Cardiac septum (tissue), 1 donor: ENCODE results near the gene MORF4L2. TPM values are rescaled to one million over a fixed set of nuclear protein-coding genes. Genes with fewer than 3 reads are reported as not detected.

Source experiments
- DNase-seq: peaks from one replicate; pipeline ENCODE4 v3.0.0-alpha.2; 2020; ENCODE audit warnings: low spot score
- intact Hi-C: fragments of 100-400 bp; cut with DNase I; formaldehyde crosslinking; loops from one replicate; pipeline ENCODE4 v1.14.0; 2022
- long read RNA-seq: library from polyadenylated mRNA; unstranded; transcript quantifications from one replicate; pipeline ENCODE4 v2.0.0, GENCODE V29; 2021
- total RNA-seq: library from RNA; stranded (reverse); fragmentation: NEBNext Ultra II Directional; extraction: Animal tissue kit (Norgen Biotek cat#: 25700); gene quantifications from one replicate; pipeline ENCODE4 v1.2.1, GENCODE V29; 2021
- donor health status: DM: no; HTN: no; CAD: no.

Gene MORF4L2, protein sequence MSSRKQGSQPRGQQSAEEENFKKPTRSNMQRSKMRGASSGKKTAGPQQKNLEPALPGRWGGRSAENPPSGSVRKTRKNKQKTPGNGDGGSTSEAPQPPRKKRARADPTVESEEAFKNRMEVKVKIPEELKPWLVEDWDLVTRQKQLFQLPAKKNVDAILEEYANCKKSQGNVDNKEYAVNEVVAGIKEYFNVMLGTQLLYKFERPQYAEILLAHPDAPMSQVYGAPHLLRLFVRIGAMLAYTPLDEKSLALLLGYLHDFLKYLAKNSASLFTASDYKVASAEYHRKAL
- 171 TPM for total RNA-seq
- long read RNA-seq, transcript MORF4L2-215 (4 exons, 451 nt), result major isoform, 27 of 123 reads
- long read RNA-seq, transcript MORF4L2-201 (4 exons, 1,824 nt), result minor isoform, 19 of 123 reads
- long read RNA-seq, transcript MORF4L2-203 (4 exons, 1,983 nt), result minor isoform, 12 of 123 reads
- long read RNA-seq, transcript MORF4L2-214 (3 exons, 582 nt), result minor isoform, 11 of 123 reads
- long read RNA-seq, partial matches to known transcripts, result 2 of 123 reads
- long read RNA-seq, other reads (novel, unspliced or antisense), result 29 of 123 reads

DNA sequence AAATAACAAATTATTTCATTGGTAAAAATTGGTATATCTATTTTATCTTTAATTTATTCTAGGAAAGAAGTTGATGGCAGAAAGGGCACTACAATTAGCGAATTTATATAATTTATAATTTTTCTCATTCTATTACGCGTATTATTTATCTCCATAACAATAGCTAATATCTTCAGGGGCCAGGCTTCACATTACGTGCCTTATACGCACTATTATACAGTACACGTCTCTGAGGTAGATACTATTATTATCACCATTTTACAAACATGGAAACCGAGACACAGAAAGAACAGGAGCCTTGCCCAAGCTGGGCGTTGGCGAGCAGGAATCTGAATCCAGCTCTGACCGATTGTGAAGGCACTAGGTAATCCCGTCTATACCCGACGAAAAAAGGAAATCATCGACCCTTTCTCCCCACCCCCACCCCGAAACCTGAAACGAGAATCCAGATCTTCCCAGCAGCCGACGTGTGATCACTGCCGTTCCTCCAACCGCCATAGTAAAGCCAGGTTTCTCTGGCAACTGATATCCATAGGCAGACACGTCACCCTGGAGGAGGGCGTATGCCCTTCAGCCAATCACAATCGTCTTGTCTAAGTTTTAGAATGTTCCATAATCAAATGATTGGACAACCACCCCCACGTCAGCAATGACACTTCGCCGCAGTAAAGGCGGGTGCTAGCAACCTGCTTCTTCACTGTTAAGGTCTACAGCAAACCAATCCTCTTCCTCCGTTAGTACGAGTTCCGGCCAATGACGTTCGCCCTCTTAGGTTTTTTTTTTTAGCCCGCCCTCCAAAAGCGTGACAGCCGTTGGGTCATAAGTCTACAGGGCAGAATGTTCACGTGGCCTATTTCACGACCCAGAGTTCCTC is at the start of gene MORF4L2:
TSS of gene MORF4L2 (minus strand) at position 501 of the 874 bp plus-strand sequence. CDS start 9,672 bp downstream, outside the sequence.
- DNase-seq, result peak; percentile 93
- intact Hi-C loops, result loop anchor here (2.0 kb wide), 1 partner anchor 58 kb away; the partner anchor contains the start of gene TCEAL1

GRCh38 chrX:103734125-103734760 is 47.7 kb upstream of the MORF4L2 start:
- no peak for DNase-seq
- intact Hi-C loops, result no loop called here

- DNase-seq, result no peak
- intact Hi-C loops, result no loop called here
These were observed 46.5 kb upstream of the MORF4L2 start for GRCh38 chrX:103733017-103733416.

DNA sequence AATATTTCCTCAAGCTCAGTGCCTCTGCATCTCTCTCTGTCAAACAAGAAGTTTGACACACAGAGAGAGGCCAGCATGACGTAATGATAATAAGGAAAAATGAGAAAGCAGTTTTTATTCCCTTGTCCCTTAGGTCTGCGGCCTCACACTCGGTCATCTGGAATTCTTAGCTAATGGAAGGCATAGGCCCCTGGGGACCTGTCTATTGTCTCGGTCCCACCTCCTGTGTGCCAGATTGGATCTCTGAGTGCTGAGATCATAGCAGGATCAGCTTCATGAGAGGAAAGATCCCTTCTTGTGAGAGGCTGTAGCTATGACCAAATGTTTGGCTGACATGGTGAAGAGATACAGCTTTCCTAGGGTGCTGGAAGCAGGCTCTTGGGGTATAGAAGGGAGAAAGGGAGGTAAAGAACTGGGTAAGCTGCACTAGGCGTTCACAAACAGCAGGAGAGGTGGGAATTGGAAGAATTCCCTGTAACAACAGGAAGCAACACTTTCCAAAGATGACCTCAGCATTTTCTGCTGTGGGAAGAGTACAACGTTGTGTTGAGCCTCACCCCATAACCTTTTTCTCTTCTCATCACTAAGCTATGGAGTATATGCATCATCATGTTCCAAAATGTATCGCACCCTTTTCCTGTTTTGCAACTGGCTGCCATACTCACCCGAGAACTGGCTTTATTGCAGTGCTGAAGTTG is 44.4 kb upstream of the MORF4L2 start:
- intact Hi-C loops, result no loop called here

GRCh38 chrX:103730147-103730795 is 43.8 kb upstream of the MORF4L2 start:
- intact Hi-C loops, result no loop called here
- DNase-seq, result peak; percentile 62

More for the DNA sequence above, 44.4 kb upstream of the MORF4L2 start:
- peak; percentile 53 for DNase-seq

DNA sequence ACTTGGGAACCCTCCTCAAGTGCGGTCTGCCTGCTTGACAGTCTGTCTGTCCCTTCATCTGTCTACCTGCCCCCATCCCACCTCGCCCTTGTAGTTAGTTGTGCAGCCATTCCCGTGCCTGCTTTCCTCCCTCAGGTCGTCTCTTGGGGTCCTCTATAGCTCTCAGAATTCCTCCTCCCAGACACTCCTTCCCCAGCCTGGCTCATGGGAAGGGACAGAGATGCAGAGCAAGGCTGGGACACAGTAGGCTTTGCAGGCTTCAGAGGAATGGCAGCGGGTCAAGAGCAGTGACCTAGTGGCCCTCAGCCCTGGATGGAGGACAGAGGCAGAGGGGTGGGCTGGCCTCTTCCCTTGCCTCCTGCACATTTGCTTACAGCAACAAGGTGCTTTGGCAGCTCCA is 42.5 kb upstream of the MORF4L2 start:
- intact Hi-C loops, result no loop called here

GRCh38 chrX:103727115-103727514 is 40.6 kb upstream of the MORF4L2 start:
- intact Hi-C loops, result no loop called here
- DNase-seq, result no peak

More for the DNA sequence above, 42.5 kb upstream of the MORF4L2 start:
- peak; percentile 68 for DNase-seq

DNA sequence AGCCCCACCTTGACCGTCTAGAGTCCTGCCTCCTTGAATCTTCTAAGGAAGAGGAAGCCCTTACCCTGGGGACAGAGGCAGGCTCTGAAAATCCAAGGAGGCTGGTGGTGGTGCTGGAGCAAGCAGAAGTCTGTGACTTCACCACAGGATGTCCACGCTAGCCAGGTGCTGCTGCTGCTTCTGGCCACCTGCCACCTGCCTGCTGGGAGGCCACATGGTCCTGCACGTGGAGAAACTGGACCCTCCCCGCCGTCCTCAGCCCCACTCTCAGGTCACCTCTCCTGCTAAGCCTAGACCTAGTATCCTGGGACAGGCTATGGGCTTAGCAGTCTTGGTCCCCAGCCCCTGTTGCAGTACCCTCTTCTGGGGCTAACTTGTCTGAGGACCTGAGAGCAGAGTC is 40.0 kb upstream of the MORF4L2 start:
- no peak for DNase-seq
- intact Hi-C loops, result no loop called here

DNA sequence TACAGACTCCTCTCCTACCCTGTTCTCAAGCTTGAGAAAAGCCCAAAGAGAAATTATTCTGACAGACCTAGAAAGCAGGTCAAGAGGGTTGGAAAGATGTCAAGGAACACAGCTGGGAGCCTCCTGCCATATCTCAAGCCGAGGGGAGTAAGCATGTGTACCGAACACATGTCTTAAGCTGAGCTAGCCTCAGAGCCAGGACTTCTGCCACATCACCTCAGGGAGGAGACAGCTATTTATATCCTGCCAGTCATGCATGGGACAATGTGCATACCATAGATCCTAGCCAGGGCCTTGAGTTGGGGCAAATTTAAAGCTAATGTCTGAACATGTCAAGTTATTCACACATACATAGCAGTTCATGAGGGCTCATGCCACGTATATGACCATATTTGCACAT is 36.0 kb upstream of the MORF4L2 start:
- intact Hi-C loops, result no loop called here
- DNase-seq, result no peak

- intact Hi-C loops, result no loop called here
- DNase-seq, result no peak
These were observed 31.6 kb upstream of the MORF4L2 start for GRCh38 chrX:103718120-103718519.

- no peak for DNase-seq
- intact Hi-C loops, result no loop called here
These were observed 30.5 kb upstream of the MORF4L2 start for GRCh38 chrX:103716962-103717361.

- intact Hi-C loops, result no loop called here
- DNase-seq, result no peak
These were observed 24.1 kb upstream of the MORF4L2 start, which contains the start of gene TMEM31 for GRCh38 chrX:103710609-103711008. Gene TMEM31, plus strand, starts transcription at chrX:103710909. Its CDS starts 1,350 bp downstream, at chrX:103712259.

- DNase-seq, result no peak
- intact Hi-C loops, result no loop called here
These were observed 18.4 kb upstream of the MORF4L2 start for GRCh38 chrX:103704863-103705262.

DNA sequence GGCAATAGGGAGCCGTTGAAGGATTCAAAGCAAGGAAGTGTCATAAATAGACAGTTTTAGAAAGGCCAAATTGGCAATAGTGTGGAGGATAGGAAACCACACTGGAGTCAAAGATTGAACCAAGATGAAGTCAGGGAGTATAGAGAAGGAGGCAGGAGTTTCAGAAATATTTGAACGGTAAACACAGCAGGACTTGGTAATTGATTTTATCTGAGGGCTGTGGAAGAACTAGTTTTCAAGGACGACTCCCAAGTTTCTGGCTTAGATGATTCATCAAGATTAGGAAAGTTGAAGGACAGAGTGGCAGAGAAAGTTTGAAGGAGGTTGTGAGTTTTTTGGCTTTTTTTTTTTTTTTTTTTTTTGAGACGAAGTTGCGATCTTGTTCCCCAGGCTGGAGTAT is 12.7 kb upstream of the MORF4L2 start:
- DNase-seq, result no peak
- intact Hi-C loops, result no loop called here

- intact Hi-C loops, result no loop called here
- DNase-seq, result no peak
These were observed 11.2 kb upstream of the MORF4L2 start for GRCh38 chrX:103697687-103698086.

DNA sequence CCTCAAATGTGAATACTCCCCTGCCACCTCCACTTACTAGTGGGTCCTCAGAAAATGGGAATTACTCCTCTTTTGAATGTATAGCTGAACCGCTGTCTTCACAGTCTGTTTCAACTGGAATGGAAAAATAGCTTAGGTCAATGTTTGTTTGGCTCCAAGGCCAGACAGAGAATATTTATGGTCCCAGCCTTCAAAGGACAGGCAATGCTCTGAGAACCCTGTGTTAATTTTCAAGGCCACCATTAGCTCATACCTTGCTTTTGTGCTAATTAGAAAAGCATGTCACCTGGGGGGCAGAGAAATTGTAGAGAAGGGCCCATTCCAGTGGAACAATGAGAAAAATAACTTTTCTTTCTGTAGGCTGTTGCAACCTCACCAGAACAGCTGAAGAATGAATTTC is 4.6 kb upstream of the MORF4L2 start:
- DNase-seq, result no peak
- intact Hi-C loops, result loop anchor here (5.0 kb wide), 1 partner anchor 131 kb away; no protein-coding TSS in a partner anchor

DNA sequence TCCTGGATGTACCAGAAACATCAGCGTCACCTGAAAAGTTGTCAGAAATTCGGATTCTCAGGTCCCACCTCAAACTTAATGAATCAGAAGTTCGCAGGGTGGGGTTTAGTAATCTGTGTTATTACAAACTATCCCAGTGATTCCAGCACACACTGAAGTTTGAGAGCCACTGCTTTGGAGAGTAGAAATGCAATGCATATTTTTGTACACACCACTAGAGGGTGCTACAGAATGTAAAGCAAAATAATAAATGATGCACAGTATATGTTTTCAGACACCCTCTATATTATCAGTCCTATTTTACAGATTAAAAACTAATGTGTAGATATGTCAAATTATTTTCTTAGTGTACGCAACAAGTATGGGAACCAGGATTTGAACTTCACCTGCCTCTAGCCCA is 2.4 kb upstream of the MORF4L2 start:
- intact Hi-C loops, result no loop called here
- DNase-seq, result no peak

DNA sequence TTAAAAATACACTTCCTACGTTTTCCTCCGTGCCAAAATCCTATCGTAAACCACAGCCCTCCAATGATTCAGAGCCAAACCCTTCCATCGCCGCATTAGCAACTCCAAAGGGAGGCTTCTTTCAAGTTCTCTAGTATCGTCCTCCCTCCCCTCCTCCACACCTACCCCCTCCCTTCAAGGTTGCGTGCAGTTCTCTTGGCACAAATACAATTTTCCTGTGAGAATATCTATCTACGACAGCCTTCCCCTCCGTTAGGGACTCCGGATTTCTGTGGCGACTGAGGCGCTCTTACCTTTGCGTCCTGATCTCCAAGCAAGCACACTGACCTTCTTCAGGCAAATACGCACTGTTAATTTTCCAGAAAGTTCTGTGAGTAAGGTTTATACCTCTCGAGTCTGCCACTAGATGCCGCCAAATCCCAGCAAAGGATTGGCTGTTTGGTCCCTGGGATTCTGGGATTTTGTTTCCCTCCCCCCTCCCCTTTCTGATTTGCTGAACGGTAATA is 1.2 kb upstream of the MORF4L2 start:
- intact Hi-C loops, result loop anchor here (2.0 kb wide), 1 partner anchor 59 kb away; the partner anchor contains the start of gene TCEAL1
- peak; percentile 78 for DNase-seq
